ENCODE data around the gene FYB2. TPM values are rescaled to one million over a fixed set of nuclear protein-coding genes. Genes with fewer than 3 reads are reported as not detected.
A peak's percentile ranks its signal among the peaks of the same experiment; 100 is the strongest.

FYB2 gene
- total RNA-seq, 1 experiment from 2014 or later = not detected

- H3K79me2 ChIP-seq (ENCODE audit: low read depth) = no peaks in the 10 kb centered on the region
- no peaks in the 10 kb centered on the region for H3F3A ChIP-seq (ENCODE audit: insufficient read depth, low read depth)
- TF ChIP-seq CTCF (conservative IDR thresholded peaks at IDR 0.05) (no peak), EZH2 (IDR thresholded peaks at IDR 0.05; ENCODE audit: low read depth) (no peak)
- intact Hi-C loops (cut with micrococcal nuclease; ENCODE audit: unreplicated experiment) = loop anchor here (5.0 kb wide), 2 partner anchors 88 to 223 kb away; partner anchors contain the start of gene PLPP3
- H3K9me2 ChIP-seq (ENCODE audit: insufficient read depth) = no peaks in the 10 kb centered on the region
- no peaks in the 10 kb centered on the region for H3K36me3 ChIP-seq (ENCODE audit: low read depth)
- no TSS peak for BruUV-seq (replicated peaks)
- H3K4me2 ChIP-seq = no peak overlapping the region
- no peak for DNase-seq
- no peaks in the 10 kb centered on the region for H3K9me3 ChIP-seq (ENCODE audit: insufficient read depth, low read depth)
- H2AFZ ChIP-seq = no peak overlapping the region
- ChIA-PET POLR2A (ENCODE audit: unreplicated experiment) (no interaction called here), CTCF (no interaction called here)
- no peak overlapping the region for H3K4me3 ChIP-seq
- no peaks in the 10 kb centered on the region for H3K27me3 ChIP-seq (ENCODE audit: insufficient read depth, low read depth)
- H3K27ac ChIP-seq = no peak overlapping the region
- H3K4me1 ChIP-seq (replicated peaks; ENCODE audit: insufficient read depth) = no peaks in the 10 kb centered on the region
- H4K20me1 ChIP-seq (ENCODE audit: insufficient read depth) = no peaks in the 10 kb centered on the region
These were observed 19.4 kb downstream of the FYB2 start for GRCh38 chr1:56799605-56800400.

GRCh38 chr1:56798053-56798471 is 21.1 kb downstream of the FYB2 start:
- no peak overlapping the region for H2AFZ ChIP-seq
- no peak overlapping the region for H3K4me3 ChIP-seq
- BruUV-seq (replicated peaks) = no TSS peak
- peak in 1 of 2 experiments; percentile 40 for DNase-seq
- H3K9me3 ChIP-seq (ENCODE audit: insufficient read depth, low read depth) = no peaks in the 10 kb centered on the region
- no peak overlapping the region for H3K4me2 ChIP-seq
- H4K20me1 ChIP-seq (ENCODE audit: insufficient read depth) = no peaks in the 10 kb centered on the region
- intact Hi-C loops (cut with micrococcal nuclease; ENCODE audit: unreplicated experiment) = no loop called here
- no peak overlapping the region for H3K27ac ChIP-seq
- H3K4me1 ChIP-seq (replicated peaks; ENCODE audit: insufficient read depth) = no peaks in the 10 kb centered on the region
- TF ChIP-seq EZH2 (IDR thresholded peaks at IDR 0.05; ENCODE audit: low read depth) = no peak
- no peak for TF ChIP-seq CTCF (conservative IDR thresholded peaks at IDR 0.05)
- no peaks in the 10 kb centered on the region for H3K36me3 ChIP-seq (ENCODE audit: low read depth)
- CTCF ChIA-PET = interaction anchor here (0.6 kb wide), 1 partner anchor 40 kb away, joined by 3 read pairs; no protein-coding TSS in a partner anchor
- no peaks in the 10 kb centered on the region for H3K27me3 ChIP-seq (ENCODE audit: insufficient read depth, low read depth)
- H3K9me2 ChIP-seq (ENCODE audit: insufficient read depth) = no peaks in the 10 kb centered on the region
- no peaks in the 10 kb centered on the region for H3K79me2 ChIP-seq (ENCODE audit: low read depth)
- POLR2A ChIA-PET (ENCODE audit: unreplicated experiment) = no interaction called here
- no peaks in the 10 kb centered on the region for H3F3A ChIP-seq (ENCODE audit: insufficient read depth, low read depth)

- no peaks in the 10 kb centered on the region for H3F3A ChIP-seq (ENCODE audit: insufficient read depth, low read depth)
- no peaks in the 10 kb centered on the region for H3K27me3 ChIP-seq (ENCODE audit: insufficient read depth, low read depth)
- H3K4me1 ChIP-seq (replicated peaks; ENCODE audit: insufficient read depth) = no peaks in the 10 kb centered on the region
- intact Hi-C loops (cut with micrococcal nuclease; ENCODE audit: unreplicated experiment) = no loop called here
- no peak for TF ChIP-seq CTCF (conservative IDR thresholded peaks at IDR 0.05)
- no peaks in the 10 kb centered on the region for H3K79me2 ChIP-seq (ENCODE audit: low read depth)
- no peaks in the 10 kb centered on the region for H4K20me1 ChIP-seq (ENCODE audit: insufficient read depth)
- H2AFZ ChIP-seq = no peak overlapping the region
- ChIA-PET POLR2A (ENCODE audit: unreplicated experiment) (no interaction called here), CTCF (interaction anchor here (0.6 kb wide), 3 partner anchors 16 to 1321 kb away, joined by 3 to 5 read pairs (median 3); no protein-coding TSS in a partner anchor)
- no peaks in the 10 kb centered on the region for H3K9me3 ChIP-seq (ENCODE audit: insufficient read depth, low read depth)
- peak in 1 of 2 experiments; percentile 43 for DNase-seq
- no peak overlapping the region for H3K27ac ChIP-seq
- no peak overlapping the region for H3K4me3 ChIP-seq
- H3K36me3 ChIP-seq (ENCODE audit: low read depth) = no peaks in the 10 kb centered on the region
- no peaks in the 10 kb centered on the region for H3K9me2 ChIP-seq (ENCODE audit: insufficient read depth)
- no peak overlapping the region for H3K4me2 ChIP-seq
- no TSS peak for BruUV-seq (replicated peaks)
These were observed 22.0 kb downstream of the FYB2 start for GRCh38 chr1:56797065-56797685.
